Sigmoid colon (tissue), 4 donors: ENCODE measurements around the gene RNF125.

ENCODE experiments used
- CTCF ChIP-seq, 4 experiments: fragments of 450-650 bp in 3 of 4; fragments of 200-600 bp in 1 of 4; IDR thresholded peaks; one replicate each; pipeline ENCODE4 v1.5.1; 2016 to 2019; ENCODE audit warnings: antibody characterized with exemption in 4 of 4, mild to moderate bottlenecking in 3 of 4, moderate library complexity in 2 of 4
- EP300 ChIP-seq, 4 donors: sonication (generic); formaldehyde crosslinking; IDR thresholded peaks; one replicate each; pipeline ENCODE4 v1.6.1; 2017; ENCODE audit warnings: antibody characterized with exemption in 4 of 4
- POLR2AphosphoS5 ChIP-seq, 4 donors: sonication (generic); formaldehyde crosslinking; IDR thresholded peaks; one replicate each; pipeline ENCODE4 v1.6.1; 2017; ENCODE audit warnings: antibody characterized with exemption in 4 of 4

DNA sequence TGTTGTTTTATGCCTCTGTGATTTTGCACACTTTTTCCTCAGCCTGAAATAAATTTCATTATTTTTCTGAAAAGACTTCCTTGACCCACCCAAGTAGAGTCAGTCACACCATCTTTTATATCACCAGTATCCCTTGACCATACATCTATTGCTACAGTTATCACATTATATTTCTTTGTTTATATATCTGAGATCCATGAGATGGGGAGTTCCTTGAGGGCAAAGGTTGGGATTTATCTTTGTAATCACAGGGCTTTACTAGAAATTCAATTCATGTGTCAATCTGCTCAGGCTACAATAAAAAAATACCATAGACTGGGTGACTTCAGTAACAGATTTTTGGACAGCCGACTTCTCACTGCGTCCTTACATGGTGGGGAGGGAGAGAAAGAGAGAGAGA is 60.2 kb downstream of the RNF125 start:
- TF ChIP-seq EP300 (IDR thresholded peaks at IDR 0.05) (no peak), POLR2AphosphoS5 (IDR thresholded peaks at IDR 0.05) (no peak), CTCF (IDR thresholded peaks at IDR 0.05) (no peak)
